HG03469 (cell line): Measurements from ENCODE around the gene PRXL2A.
A peak's percentile ranks its signal among the peaks of the same experiment; 100 is the strongest.
"Not testable (repeated sequence)": the region's sequence is repeated elsewhere in the genome, so short reads cannot be mapped to it uniquely, and the experiment has no call there.

Source experiments
- ATAC-seq: cut with Tn5 transposase; IDR thresholded peaks from one replicate; pipeline ENCODE4 v1.9.1; 2021; ENCODE audit warnings: mild to moderate bottlenecking, moderate library complexity, moderate number of reproducible peaks; ENCODE audit not compliant: unreplicated experiment

PRXL2A gene, protein sequence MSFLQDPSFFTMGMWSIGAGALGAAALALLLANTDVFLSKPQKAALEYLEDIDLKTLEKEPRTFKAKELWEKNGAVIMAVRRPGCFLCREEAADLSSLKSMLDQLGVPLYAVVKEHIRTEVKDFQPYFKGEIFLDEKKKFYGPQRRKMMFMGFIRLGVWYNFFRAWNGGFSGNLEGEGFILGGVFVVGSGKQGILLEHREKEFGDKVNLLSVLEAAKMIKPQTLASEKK

DNA sequence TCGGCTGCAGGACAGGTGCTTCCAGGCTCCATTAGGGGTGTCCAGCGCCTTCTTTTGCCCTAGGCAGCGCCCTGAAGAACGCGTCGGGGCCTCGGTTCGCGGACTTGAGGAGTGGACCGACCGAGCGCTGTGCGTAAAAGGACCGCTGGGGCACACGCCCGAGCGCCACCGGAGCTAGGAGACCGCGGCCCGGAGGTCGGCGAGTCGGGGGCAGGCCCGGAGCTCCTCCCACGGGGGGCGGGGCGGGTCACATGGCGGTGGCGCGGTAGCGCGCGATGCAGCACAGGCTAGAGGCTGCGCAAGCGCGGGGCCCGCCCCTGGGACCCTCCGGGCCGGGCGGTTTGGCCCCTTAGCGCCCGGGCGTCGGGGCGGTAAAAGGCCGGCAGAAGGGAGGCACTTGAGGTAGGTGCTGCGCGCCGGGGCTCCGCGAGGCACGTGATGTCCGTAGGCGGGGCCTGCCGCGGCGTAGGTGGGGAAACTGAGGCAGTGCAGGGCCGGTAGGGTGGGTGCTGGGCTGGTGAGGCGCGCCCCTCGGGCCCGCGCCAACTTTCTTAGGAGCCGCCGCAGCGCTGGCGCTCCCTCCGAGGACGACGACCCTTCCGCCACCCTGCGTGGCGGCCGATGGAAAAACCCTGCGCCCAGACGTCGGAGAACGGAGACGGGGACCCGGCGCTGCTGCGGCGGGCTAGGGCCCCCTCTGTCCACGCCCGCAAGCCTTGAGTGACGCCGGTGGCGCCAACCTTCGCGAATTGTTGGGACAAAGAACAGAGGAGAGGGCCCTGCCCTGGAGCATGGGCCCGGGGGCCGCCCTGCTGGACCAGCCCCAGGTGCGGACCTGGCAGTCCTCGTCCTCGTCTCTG lies at the start of gene PRXL2A:
TSS of gene PRXL2A (plus strand) at position 310 of the 860 bp plus-strand sequence. CDS start 11,917 bp downstream, outside the sequence.
- ATAC-seq: peak; percentile 85

DNA sequence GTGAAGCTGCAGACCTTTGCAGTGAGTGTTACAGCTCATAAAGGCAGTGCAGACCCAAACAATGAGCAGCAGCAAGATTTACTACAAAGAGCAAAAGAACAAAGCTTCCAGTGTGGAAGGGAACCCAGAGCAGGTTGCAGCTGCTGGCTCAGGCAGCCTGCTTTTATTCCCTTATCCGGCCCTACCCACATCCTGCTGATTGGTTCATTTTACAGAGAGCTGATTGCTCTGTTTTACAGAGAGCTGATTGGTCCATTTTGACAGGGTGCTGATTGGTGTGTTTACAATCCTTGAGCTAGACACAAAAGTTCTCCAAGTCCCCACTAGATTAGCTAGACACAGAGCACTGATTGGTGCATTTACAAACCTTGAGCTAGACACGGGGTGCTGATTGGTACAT lies 49.4 kb upstream of the PRXL2A start:
- not testable (repeated sequence) for ATAC-seq

DNA sequence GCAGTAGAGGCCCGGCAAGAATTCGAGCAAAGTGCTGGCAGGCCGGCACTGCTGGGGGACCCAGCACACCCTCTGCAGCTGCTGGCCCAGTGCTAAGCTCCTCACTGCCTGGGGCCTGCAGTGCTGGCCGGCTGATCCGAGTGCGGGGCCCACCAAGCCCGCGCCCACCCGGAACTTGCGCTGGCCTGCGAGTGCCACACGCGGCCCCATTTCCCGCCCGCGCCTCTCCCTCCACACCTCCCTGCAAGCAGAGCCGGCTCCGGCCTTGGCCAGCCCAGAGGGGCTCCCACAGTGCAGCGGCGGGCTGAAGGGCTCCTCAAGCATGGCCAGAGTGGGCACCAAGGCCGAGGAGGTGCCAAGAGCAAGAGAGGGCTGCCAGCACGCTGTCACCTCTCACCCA lies 48.7 kb upstream of the PRXL2A start:
- ATAC-seq: no peak

DNA sequence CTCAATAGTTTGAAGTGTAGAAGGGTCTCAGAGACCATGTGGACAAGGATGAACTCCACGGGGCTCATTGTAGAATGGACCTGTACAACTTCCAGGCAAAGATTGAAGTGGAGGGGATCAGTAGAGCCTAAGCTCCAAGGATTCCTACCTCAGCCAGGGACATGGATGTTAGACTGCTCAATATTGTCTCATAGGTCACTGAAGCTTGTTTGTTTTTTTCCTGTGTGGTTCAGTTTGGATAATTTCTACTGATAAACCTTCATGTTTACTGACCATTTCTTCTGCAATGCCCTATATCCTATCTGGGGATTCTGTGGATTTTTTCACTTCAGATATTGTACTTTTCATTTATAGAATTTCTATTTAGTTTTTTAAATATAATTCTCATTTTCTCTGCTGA lies 42.8 kb upstream of the PRXL2A start:
- ATAC-seq: no peak

DNA sequence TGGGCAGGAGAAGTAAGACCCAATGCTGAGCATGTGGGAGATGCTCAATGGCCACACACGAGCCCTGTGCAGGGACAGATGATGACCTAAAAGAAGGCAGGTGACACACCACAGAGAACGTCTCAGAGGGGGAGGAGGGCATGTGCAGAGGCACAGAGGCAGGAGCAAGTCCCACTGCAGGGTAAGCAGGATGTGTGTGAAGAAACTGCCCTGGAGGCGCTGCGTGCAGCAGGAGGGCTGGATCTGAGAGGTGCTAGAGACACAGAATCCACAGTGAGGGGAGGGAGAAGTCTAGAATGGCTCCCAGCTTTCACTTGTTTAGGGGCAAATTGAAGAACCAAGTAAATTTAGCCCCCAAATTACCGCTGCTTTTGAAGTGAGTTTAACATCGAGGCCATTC lies 36.9 kb upstream of the PRXL2A start:
- ATAC-seq: no peak

DNA sequence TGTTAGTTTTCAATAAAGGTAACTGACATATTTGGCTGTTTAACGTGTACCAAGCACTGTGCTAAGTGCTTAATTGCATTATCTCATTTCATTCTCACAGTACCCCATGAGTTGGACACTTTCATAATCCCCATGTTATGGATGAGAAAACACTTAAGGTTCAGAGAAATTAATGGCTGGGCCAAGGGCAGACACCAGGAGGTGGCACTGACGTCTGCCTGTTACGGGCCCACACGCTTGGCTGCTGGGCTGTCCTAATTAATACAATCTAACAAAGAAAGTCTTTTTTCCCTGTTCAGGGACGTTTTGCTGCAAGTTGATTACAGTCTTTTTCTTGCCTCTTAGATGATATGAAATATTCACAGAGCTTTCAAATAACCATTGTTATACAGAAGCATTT lies 35.7 kb upstream of the PRXL2A start:
- ATAC-seq: no peak

DNA sequence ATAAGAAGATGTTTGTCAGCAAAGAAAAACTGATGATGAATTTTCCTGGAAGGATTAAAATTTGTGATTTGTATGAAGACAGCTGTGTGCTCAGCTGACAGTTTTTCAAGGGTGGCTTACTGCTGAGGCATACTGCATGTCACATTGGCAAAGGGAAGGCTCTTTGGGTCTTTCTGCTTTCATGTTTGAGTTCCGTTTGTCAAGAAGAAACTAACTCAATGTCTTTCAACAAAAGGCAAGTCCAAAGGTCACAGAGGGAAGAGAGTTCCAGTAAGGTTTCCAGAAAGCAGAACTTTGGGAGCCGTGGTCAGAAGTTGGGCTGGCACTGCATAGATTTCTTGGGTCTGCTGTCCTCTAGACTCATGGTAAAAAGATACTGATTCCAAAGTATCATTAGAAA lies 34.8 kb upstream of the PRXL2A start:
- ATAC-seq: no peak

DNA sequence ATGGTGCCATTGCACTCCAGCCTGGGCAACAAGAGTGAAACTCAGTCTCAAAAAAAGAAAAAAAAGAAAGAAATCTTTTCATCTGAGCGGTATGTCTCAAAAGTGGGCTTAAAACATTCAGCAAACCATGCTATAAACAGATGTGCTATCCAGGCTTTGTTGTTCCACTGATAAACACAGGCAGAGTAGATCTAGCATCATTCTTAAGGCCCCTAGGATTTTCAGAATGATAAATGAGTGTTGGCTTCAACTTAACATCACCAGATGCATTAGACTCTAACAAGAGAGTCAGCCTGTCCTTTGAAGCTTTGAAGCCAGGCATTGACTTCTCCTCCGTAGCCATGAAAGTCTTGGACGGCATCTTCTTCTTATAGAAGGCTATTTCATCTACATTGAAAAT lies 28.6 kb upstream of the PRXL2A start:
- ATAC-seq: no peak

DNA sequence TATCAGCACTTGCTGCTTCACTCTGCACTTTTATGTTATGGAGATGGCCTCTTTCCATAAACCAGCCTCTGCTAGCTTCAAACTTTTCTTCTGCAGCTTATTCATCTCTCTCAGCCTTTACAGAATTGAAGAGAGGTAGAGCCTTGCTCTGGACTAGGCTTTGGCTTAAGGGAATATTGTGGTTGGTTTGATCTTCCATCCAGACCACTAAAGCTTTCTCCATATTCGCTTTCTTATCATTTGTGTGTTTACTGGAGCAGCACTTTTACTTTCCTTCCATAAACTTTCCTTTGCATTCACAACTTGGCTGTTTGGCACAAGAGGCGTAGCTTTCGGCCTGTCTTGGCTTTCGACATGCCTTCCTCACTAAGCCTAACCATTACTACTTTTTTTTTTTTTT lies 28.2 kb upstream of the PRXL2A start:
- ATAC-seq: no peak

DNA sequence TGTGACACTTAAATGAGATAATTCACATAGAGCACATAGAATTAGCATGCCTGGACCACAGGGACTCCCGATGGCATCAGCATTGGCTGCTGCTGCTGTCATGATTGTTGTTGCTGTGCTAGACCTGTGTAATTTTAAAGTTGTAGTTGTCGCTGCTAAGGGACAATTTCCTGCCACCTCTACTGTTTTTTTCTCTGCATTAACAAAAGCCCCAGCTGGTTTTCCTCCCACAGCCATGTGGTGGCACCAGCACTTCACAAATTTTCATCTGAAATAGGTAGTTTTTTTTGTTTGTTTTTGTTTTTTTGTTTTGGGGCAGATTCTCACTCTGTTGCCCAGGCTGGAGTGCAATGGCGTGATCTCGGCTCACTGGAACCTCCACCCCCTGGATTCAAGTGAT lies 25.4 kb upstream of the PRXL2A start:
- ATAC-seq: peak; percentile 64

DNA sequence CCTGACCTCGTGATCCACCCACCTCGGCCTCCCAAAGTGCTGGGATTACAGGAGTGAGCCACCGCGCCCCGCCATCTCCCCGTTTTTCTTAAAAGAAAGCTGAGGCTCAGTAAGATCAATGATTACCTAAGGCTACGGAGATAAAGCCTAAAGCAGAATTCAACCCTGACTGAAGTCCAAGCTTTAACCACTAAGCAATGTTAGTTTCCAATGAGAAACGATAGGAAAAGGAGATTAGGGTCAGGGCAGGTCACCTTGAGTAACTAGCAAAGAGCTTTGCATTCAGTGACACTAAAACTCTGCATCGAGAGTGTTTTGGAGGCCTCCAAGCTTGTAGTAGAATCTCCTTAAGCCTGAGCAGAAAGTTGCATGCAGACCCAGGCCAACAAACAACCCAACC lies 17.6 kb upstream of the PRXL2A start:
- no peak for ATAC-seq

DNA sequence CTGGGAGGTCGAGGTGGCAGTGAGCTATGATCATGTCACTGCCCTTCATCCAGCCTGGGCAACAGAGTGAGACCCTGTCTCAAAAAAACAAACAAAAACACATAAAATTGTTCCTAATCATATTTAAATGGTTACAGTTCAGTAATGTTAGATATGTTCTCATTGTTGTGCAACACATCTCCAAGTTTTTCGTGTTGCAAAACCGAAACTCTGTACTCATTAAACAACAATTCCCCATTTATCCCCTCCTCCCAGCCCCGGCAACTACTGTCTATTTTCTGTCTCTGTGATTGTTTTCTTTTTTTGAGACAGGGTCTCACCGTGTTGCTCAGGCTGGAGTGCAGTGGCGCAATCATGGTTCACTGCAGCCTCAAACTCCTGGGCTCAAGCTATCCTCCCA lies 16.1 kb upstream of the PRXL2A start:
- no peak for ATAC-seq

DNA sequence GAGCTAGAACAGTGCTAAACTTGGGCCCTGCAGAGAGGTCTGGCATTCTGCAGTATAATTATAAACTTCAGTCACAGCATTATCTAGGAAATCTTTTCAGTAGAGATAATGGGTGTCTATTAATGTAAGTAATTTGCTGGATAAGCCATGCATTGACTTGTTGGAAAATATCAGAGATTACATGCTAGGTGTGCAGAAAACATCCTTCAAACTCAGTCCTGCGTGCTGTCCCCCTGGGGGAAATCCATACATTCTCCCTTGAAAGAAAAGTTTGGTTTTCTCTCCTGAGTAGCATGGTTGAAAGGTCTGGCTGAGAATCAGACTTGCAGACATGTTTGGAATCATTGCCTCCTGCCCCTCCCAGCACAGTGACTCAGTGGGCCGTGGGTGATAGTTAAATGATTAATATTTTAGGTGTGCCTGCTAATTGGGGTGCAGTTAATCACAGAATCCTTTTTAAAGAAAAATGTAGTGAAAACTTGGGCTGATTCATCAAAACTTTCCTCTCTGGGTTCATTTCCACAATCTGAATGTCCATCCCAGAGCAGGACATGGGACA lies 13.9 kb upstream of the PRXL2A start:
- ATAC-seq: no peak

DNA sequence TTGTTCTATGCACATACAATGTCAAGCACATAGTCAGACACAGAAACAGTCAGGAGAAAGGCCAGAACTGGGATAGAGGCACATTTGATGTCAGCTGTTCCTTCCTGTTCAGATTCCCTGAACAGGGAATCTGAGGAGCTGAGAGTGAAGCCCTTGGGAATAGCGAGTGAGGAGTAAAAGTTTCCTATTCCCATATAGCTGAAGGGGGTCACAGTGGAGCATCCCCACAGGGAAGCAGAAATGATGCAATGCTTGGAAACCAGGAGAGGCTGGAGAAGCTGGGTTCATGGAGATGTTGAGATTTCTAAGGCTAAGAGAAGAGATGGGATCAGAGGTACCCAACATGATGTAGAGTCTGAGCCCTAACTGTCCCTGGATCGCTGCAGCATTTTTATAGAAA lies 11.3 kb upstream of the PRXL2A start:
- ATAC-seq: no peak

DNA sequence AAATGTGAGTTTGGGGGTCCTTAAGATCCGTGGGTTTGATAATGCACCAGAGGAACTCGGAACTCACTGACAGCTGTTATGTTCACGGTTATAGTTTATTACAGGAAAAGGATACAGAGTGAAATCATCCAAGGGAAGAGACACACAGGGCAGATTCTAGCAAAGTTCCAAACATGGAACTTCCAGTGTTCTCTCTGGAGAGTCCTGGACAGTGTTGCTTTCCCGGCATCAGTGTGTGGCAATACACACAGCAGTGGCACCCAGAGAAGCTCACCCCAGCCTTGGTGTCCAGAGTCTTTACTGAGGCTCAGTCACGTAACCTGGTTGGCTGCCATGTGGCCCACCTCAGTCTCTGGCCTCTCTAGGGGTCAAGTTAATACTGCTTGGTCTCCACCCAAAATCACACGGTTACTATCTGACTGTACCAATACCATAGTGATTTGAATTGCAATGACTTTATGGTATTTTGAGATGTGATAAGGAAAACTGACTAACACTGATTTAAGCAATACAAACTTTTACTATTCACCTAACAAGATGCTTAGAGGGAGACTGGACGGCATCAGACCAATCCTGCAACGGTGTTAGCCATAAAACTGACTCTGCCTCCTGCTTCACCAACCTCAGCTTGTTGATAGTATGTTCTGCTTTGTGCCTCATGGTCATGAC lies 8.1 kb upstream of the PRXL2A start:
- no peak for ATAC-seq

DNA sequence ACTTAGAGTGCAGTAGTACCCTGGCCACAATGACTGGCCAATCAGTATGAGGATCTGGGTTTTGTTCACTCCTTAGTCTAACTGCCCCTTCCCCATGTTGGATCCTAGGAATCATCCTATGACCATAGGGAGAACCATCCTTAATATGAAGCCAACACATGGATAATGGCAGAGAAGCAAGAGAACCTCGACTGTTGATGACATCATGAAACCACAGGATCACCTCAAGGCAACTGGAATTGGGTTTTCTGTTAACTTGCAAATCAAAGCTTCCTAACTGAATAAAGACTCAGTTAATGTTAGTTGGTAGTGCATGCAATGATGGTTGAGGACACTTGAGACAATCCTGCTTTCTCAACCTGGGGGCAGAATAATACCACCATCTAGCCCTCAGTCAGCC lies 3.3 kb upstream of the PRXL2A start:
- no peak for ATAC-seq

DNA sequence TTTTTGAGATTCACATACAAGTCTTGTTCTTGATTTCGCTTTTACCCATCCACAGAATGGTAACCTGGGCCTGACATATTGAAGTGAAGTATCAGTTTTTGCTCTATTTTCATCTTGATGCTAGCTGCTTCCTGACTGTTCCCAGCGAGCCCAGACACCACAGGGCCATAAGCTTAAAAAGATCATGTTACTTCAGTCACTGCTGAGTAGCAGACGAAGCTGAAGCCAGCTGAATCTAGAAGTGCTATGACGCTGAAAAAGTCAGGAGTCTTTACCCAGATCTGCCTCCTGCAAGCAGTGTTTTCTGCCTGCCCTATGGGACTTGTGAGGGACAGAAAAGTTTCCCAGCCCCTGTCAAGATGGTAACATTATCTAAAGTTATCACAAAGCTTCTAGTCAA lies 2.7 kb upstream of the PRXL2A start:
- ATAC-seq: no peak

DNA sequence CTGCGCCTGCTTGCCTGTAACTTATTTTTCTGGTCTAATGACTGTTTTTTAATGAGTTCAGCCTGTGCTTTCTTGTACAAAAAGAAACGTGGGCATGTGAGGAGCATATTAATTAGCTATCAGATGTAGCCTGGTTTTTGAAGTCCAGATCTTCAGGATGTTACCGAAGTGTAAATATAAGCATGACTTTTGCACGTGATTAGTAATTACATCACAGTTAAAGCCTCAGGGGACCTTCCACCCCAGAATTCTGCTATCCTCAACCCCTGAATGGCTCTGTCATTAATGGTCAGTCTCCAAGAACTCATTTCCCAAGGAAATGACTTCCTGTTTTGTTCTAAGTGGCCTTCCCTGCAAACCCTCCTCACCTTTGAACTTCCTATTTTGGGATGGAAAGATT lies 2.1 kb upstream of the PRXL2A start:
- no peak for ATAC-seq

DNA sequence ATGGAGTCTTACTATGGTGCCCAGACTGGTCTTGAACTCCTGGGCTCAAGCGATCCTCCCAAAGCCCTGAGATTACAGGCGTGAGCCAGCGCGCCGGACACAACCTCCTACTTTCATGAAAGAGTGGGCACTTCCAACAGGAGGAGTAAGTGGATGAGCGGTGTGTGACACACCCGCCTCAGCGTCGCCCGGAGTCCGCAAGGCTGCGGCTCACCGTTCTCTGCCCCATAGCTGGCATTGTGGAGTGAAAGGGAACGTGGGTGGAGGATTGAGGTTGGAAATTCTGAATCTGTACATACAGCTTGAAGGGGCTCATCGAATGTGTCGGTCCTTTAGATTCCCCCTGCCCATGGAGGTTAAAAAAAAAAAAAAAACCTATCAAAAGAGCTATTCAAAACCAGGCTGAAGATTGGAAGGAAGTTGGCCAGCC lies 524 bp upstream of the PRXL2A start:
- peak; percentile 10 for ATAC-seq

DNA sequence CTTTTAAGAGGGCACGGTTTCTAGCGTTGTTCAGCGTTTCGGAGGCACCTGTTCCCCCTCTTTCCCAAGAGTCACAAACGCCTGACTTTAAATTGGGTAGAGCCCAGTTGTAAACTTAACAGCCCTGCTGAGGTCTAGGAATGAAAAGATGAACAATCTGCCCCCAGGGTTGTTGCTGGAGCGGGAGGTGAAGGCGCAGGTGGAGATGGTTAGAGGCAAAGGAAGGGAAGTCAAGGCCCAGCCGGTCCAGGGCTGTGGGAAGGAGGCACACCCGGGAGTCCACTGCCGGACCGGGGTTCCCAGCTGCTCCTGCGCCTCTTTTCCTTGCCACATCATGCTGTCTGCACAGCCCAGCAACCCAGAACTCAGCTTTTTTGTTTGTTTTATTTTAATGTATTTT lies 770 bp downstream of the PRXL2A start:
- ATAC-seq: no peak

DNA sequence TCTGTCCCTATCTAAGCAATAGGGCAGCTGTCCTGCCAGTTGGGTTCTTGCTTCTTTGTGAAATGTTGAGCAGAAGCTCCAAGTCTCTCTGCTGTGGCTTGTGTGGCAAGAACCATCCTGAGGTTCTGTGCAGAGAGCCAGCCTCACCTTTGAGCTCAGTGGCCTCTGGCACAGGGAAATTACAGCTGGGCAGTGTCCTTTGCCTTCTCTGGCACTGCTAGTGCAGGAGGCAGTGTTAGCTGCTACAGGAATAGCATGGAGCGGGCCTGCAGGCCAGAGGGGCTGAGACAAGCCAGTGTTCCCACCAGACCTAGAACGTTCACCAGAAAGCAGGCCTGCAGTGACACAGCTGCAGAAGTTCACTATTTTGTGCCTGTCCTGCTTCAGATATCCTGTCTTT lies 1.8 kb downstream of the PRXL2A start:
- ATAC-seq: no peak
